Bronchial epithelial cell (primary cell): Measurements from ENCODE around the gene COL17A1. TPM values are rescaled to one million over a fixed set of nuclear protein-coding genes. Genes with fewer than 3 reads are reported as not detected.

ENCODE experiments used
- DNase-seq: peaks from one replicate; pipeline ENCODE4 v3.0.0-alpha.2; 2010; ENCODE audit warnings: low read depth
- FAIRE-seq: peaks from 2 replicates; lab custom pipeline; 2011; peaks lifted over from hg19 to GRCh38; lab: Jason Lieb, UNC
- H3K27me3 ChIP-seq: 2 replicates; pipeline ENCODE4 v1.5.1; 2011; ENCODE audit warnings: low read length; ENCODE audit not compliant: control insufficient read depth, insufficient read depth
- H3K36me3 ChIP-seq: 2 replicates; pipeline ENCODE4 v1.5.1; 2011; ENCODE audit warnings: low read length; ENCODE audit not compliant: control insufficient read depth, insufficient read depth
- H3K4me3 ChIP-seq: 2 replicates; pipeline ENCODE4 v1.5.1; 2011; ENCODE audit warnings: mild to moderate bottlenecking, low read depth, low read length, control low read depth
- CTCF ChIP-seq: IDR thresholded peaks from 2 replicates; pipeline ENCODE4 v1.5.1; 2011; ENCODE audit warnings: mild to moderate bottlenecking, moderate library complexity, low read length, control low read depth, inconsistent platforms; ENCODE audit not compliant: insufficient read depth, severe bottlenecking
- total RNA-seq: library from RNA; depleted of rRNA; stranded (reverse); fragments of >200 nt; gene quantifications from 2 replicates; pipeline ENCODE4 v1.2.1, GENCODE V29; 2014

The COL17A1 gene
- 594 and 626 TPM in 2 replicates for total RNA-seq

GRCh38 chr10:104085801-104086400 lies at the start of gene COL17A1:
Gene COL17A1, minus strand, starts transcription at chr10:104085880. Its CDS starts 5,207 bp downstream, at chr10:104080673.
- DNase-seq (peak; percentile 88), FAIRE-seq (peak; percentile 13)
- Histone ChIP-seq H3K27me3 (no peaks in the 10 kb centered on the region), H3K36me3 (peaks cover 2% of the 10 kb centered on the region), H3K4me3 (peak within 1 kb of the TSS; percentile 42)
- no peak for TF ChIP-seq CTCF

DNA sequence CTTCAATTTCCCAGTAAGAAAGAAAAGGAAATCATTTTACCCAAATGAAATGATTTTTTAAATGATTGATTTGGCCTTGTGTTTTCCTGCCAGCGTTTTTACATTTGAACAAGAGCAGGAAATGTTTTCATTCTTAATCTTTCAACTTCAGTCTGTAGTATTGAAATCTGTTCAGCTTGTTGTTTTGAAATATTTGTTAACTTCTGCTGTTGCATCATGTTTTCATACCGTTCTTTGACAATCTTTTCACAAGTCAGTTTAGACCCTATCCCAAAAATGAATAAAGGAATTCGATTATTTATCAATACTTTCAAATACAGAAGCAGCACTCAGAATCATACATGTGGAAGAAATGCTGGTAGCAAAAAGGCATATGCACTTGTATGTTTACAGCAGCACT lies 44.4 kb upstream of the COL17A1 start:
- H3K36me3 ChIP-seq: no peaks in the 10 kb centered on the region
- TF ChIP-seq CTCF: no peak
- no peak for FAIRE-seq

DNA sequence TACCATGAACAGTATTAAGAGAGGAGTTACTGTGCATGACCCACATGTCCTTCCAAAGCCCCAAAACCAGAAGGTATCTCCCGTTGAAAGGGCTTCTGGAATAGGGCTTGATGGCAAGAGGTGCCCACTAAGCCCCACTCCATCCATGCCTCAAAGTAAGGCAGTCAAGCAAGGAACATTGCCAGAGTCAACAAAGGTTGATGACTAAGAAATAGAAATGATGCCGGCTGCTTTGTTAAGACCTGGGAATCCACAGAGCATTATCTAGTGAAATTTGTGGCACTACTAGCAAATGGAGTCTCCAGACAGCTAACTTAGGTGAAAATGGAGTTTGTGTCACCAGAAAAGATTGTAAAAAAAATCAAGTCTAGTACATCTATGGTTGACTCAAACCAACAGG lies 42.5 kb upstream of the COL17A1 start:
- peak; percentile 71 for DNase-seq

More for the DNA sequence above, 44.4 kb upstream of the COL17A1 start:
- Histone ChIP-seq H3K4me3 (no peak overlapping the region), H3K27me3 (no peaks in the 10 kb centered on the region)
- no peak for DNase-seq

DNA sequence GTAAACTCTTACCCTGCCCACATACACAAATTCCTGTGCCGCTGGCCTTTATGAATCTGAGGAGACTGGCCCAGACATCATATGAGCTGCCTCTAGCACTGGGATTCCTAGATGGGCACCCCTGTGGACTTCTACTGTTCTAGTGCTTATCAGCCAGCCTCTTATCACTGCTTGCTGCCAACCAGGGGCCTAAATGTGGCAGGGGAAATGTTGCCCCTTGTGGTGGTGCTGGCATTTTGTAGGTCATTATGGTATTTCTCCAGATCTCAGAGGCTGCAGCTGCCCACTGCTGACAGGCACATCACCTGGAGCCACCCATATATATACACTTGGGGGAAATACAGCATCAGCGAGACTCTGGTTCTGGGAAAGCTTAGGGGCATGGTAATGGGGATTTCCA lies 41.7 kb upstream of the COL17A1 start:
- Histone ChIP-seq H3K4me3 (no peak overlapping the region), H3K27me3 (no peaks in the 10 kb centered on the region), H3K36me3 (no peaks in the 10 kb centered on the region)
- FAIRE-seq (no peak), DNase-seq (no peak)
- TF ChIP-seq CTCF: peak; percentile 20

More for the DNA sequence above, 42.5 kb upstream of the COL17A1 start:
- no peak for FAIRE-seq
- Histone ChIP-seq H3K27me3 (no peaks in the 10 kb centered on the region), H3K36me3 (no peaks in the 10 kb centered on the region), H3K4me3 (no peak overlapping the region)
- TF ChIP-seq CTCF: no peak

DNA sequence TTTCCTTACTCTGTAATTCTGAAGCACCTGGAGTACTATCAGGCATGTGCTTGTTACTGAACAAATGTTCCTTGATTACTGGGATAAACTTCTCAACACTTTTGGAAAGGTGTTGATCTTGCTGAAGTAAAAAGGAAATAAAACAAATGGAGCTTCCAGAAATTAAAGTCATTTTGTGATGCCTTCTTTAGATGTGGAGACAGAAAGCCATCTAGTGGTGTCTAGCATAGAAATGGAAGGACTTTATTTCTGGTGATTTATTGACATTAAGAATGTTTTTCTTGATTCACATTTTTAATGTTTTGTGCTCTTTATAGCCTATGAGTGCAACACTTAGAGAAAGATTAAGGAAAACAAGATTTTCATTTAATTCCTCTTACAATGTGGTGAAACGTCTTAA lies 37.7 kb upstream of the COL17A1 start:
- FAIRE-seq (no peak), DNase-seq (peak; percentile 50)
- peak; percentile 20 for TF ChIP-seq CTCF
- Histone ChIP-seq H3K36me3 (no peaks in the 10 kb centered on the region), H3K27me3 (no peaks in the 10 kb centered on the region), H3K4me3 (no peak overlapping the region)
